HEK293T (cell line): ENCODE measurements around the gene R3HCC1L.
"Not testable (repeated sequence)": the region's sequence is repeated elsewhere in the genome, so short reads cannot be mapped to it uniquely, and the experiment has no call there.

Experiments
- CTCF ChIA-PET: fragments of 350-600 bp; formaldehyde crosslinking; extraction: SDS; loops from one replicate; lab custom pipeline; 2021; ENCODE audit warnings: antibody characterized with exemption, inconsistent platforms; lab: Yijun Ruan, JAX
- POLR2A ChIA-PET: fragments of 350-600 bp; formaldehyde crosslinking; extraction: SDS; loops from one replicate; lab custom pipeline; 2020; ENCODE audit warnings: antibody characterized with exemption, inconsistent platforms; lab: Yijun Ruan, JAX
- DNase-seq: peaks from one replicate; pipeline ENCODE4 v3.0.0; 2012; ENCODE audit warnings: mixed read lengths; ENCODE audit errors: extremely low spot score
- ARNT ChIP-seq: fragments of 450-650 bp; IDR thresholded peaks from 2 replicates; pipeline ENCODE4 v1.6.1; 2017; ENCODE audit warnings: mild to moderate bottlenecking
- BHLHE40 ChIP-seq: fragments of 450-650 bp; IDR thresholded peaks from 2 replicates; pipeline ENCODE4 v1.6.1; 2016; ENCODE audit warnings: mild to moderate bottlenecking, moderate library complexity, borderline replicate concordance
- CTBP1 ChIP-seq: fragments of 450-650 bp; IDR thresholded peaks from 2 replicates; pipeline ENCODE4 v1.6.1; 2016; ENCODE audit warnings: borderline replicate concordance
- ELF4 ChIP-seq: fragments of 450-650 bp; IDR thresholded peaks from 2 replicates; pipeline ENCODE4 v1.6.1; 2017; ENCODE audit warnings: antibody characterized with exemption
- FOXA1 ChIP-seq: fragments of 450-650 bp; IDR thresholded peaks from 2 replicates; pipeline ENCODE4 v1.6.1; 2016; ENCODE audit warnings: mild to moderate bottlenecking
- FOXK2 ChIP-seq: fragments of 450-650 bp; IDR thresholded peaks from 2 replicates; pipeline ENCODE4 v1.6.1; 2016; ENCODE audit warnings: mild to moderate bottlenecking
- FOXM1 ChIP-seq: fragments of 450-650 bp; IDR thresholded peaks from 2 replicates; pipeline ENCODE4 v1.6.1; 2017; ENCODE audit warnings: mild to moderate bottlenecking, borderline replicate concordance
- HDGF ChIP-seq: fragments of 450-650 bp; IDR thresholded peaks from 2 replicates; pipeline ENCODE4 v1.6.1; 2017; ENCODE audit warnings: antibody characterized with exemption, borderline replicate concordance
- L3MBTL2 ChIP-seq: fragments of 450-650 bp; conservative IDR thresholded peaks from 2 replicates; pipeline ENCODE4 v1.6.1; 2016; ENCODE audit warnings: mild to moderate bottlenecking
- LEF1 ChIP-seq: fragments of 450-650 bp; IDR thresholded peaks from 2 replicates; pipeline ENCODE4 v1.6.1; 2017; ENCODE audit warnings: mild to moderate bottlenecking, borderline replicate concordance
- NFRKB ChIP-seq: fragments of 450-650 bp; IDR thresholded peaks from 2 replicates; pipeline ENCODE4 v1.6.1; 2016; ENCODE audit warnings: mild to moderate bottlenecking, moderate library complexity
- SP1 ChIP-seq: fragments of 450-650 bp; IDR thresholded peaks from 2 replicates; pipeline ENCODE4 v1.6.1; 2017
- SUZ12 ChIP-seq: fragments of 450-650 bp; IDR thresholded peaks from 2 replicates; pipeline ENCODE4 v1.6.1; 2016; ENCODE audit warnings: mild to moderate bottlenecking
- TARDBP ChIP-seq: fragments of 450-650 bp; IDR thresholded peaks from 2 replicates; pipeline ENCODE4 v1.6.1; 2016
- ZNF384 ChIP-seq: fragments of 450-650 bp; IDR thresholded peaks from 2 replicates; pipeline ENCODE4 v1.6.1; 2016
- TF ChIP-seq, protein P1 (sequence below): fragments of 450-650 bp; IDR thresholded peaks from 2 replicates; pipeline ENCODE4 v1.6.1; 2016

Gene R3HCC1L

DNA sequence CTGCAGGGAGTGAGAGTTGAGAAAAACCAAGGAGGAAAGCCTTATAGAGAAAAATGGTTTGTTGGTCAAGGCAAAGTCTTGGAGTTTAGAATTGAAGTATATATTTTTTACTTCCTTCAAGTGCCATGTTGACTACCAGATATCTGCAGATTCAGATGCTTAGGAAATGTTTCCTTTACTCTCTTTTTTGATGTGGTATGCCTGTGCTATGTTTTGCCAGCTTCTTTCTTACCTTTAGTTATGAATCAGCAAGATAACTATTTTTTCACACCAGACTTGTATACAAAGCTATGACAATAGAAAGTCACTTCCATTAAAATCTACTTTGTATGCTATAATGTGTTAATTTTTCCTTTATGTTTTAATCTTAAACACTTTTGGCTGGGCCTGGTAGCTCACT is 3.6 kb downstream of the R3HCC1L start:
- DNase-seq: no peak
- CTCF ChIA-PET: interaction anchor here (0.7 kb wide), 1 partner anchor 30 kb away, joined by 3 read pairs; no protein-coding TSS in a partner anchor

DNA sequence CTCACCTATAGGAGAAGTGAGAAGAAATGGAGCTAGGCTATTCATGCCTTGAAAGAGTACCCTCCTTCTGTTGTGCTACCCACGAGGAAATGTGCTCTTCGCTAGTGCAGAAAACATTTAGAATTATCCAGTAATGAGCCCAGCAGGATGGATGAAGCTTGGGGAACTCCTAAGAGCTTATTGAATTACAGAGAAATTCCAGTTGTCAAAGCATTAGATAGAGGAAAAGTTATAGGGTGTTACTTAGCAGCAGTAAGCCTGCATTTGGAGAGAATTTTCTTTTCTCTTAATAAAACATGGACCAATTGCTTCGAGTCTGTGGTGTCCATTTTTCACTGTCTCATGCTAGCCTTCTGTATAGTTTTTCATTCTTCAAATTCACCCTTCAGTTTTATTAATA is 5.0 kb downstream of the R3HCC1L start:
- no peak for DNase-seq
- POLR2A ChIA-PET: no interaction called here
- CTCF ChIA-PET: interaction anchor here (0.8 kb wide), 1 partner anchor 111 kb away, joined by 3 read pairs; no protein-coding TSS in a partner anchor
- TF ChIP-seq FOXM1 (no peak), HDGF (no peak), CTBP1 (no peak), ZNF384 (no peak), ELF4 (no peak), NFRKB (no peak), FOXA1 (no peak), TARDBP (no peak), SUZ12 (no peak), LEF1 (no peak)
- TF ChIP-seq, protein P1, sequence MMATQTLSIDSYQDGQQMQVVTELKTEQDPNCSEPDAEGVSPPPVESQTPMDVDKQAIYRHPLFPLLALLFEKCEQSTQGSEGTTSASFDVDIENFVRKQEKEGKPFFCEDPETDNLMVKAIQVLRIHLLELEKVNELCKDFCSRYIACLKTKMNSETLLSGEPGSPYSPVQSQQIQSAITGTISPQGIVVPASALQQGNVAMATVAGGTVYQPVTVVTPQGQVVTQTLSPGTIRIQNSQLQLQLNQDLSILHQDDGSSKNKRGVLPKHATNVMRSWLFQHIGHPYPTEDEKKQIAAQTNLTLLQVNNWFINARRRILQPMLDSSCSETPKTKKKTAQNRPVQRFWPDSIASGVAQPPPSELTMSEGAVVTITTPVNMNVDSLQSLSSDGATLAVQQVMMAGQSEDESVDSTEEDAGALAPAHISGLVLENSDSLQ: no peak

More for the DNA sequence above, 3.6 kb downstream of the R3HCC1L start:
- POLR2A ChIA-PET: interaction anchor here (0.9 kb wide), 1 partner anchor 17 kb away, joined by 3 read pairs; no protein-coding TSS in a partner anchor
- TF ChIP-seq FOXM1 (no peak), BHLHE40 (no peak), LEF1 (no peak), FOXK2 (no peak), TARDBP (no peak), NFRKB (no peak)

DNA sequence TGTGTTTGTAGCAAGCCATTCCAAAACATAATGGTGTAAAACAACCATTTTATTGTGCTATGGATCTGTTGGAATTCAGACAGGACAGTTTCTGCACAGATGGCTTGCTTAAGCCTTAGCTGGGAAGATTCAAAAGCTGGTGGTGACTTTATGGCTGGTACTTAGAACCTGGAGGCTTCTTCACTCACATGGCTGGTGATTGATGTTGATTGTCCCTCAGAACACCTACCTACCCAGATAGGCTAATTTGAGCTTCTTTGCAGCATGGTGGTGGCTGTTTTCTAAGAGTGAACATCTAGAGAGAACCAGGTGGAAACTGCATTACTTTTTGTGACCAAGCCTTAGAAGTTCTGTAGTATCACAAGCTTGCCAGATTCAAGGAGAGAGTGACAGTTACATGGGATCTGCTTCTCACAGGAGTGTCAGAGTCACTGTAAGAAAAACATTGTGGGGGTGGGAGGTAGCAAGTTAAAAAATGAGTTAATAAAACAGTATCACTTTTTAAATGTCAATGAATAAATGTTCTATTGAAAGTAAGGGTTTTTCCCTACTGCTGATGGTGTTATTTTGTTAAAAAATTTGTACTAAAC is 7.1 kb downstream of the R3HCC1L start:
- ChIA-PET CTCF (interaction anchor here (0.6 to 0.8 kb wide), 3 partner anchors 40 to 250 kb away, joined by 3 read pairs; no protein-coding TSS in a partner anchor), POLR2A (interaction anchor here (2.6 kb wide), 1 partner anchor 7 kb away, joined by 11 read pairs; the partner anchor contains the start of gene R3HCC1L)
- no peak for TF ChIP-seq BHLHE40
- DNase-seq: no peak

DNA sequence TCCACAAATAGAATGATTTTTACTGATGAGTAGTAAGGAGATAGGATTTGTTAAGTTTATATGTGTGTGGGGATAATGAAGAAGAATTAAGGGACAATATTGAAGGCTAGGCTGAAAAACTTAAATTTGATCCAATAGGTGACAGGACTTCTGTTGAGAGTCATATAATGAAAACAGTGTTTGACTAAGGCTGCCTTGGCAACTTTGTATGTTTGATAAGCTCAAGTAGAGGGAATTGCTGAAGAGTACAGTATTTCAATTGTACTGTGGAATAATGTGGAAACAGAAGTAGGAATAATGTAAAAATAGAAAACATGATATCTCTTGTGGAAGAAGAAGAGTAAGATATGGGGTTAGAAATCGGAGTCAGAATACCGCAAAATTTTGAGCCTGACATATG is 10.5 kb downstream of the R3HCC1L start:
- no peak for DNase-seq
- POLR2A ChIA-PET: no interaction called here
- CTCF ChIA-PET: no interaction called here
- TF ChIP-seq BHLHE40 (no peak), NFRKB (no peak), HDGF (no peak), TARDBP (no peak), FOXM1 (no peak), CTBP1 (no peak), FOXK2 (no peak), FOXA1 (no peak), SUZ12 (no peak), ZNF384 (no peak), ELF4 (no peak), L3MBTL2 (no peak)

DNA sequence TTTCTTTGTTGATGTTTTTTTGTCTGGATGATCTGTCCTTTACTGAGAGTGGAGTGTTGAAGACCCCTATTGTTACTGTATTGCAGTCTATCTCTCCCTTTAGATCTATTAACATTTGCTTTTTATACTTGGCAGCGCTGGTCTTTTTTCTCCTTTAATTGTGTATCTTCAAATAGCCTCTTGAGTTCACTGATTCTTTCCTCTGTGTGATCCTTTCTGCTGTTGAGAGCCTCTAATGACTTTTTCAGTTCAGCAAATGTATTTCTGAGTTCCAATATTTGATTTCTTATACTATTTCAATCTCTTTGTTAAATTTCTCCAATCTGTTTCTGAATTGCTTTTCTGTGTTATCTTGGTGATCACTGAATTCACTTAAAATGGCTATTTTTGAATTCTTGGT is 15.4 kb downstream of the R3HCC1L start:
- TF ChIP-seq FOXA1 (no peak), HDGF (no peak), CTBP1 (no peak), NFRKB (no peak), ZNF384 (no peak), FOXM1 (no peak), FOXK2 (no peak), ELF4 (no peak), TARDBP (no peak), ARNT (no peak), BHLHE40 (no peak), LEF1 (no peak), SUZ12 (no peak), L3MBTL2 (no peak), SP1 (no peak)
- TF ChIP-seq, protein P1: no peak
- POLR2A ChIA-PET: no interaction called here
- no peak for DNase-seq
- CTCF ChIA-PET: no interaction called here

DNA sequence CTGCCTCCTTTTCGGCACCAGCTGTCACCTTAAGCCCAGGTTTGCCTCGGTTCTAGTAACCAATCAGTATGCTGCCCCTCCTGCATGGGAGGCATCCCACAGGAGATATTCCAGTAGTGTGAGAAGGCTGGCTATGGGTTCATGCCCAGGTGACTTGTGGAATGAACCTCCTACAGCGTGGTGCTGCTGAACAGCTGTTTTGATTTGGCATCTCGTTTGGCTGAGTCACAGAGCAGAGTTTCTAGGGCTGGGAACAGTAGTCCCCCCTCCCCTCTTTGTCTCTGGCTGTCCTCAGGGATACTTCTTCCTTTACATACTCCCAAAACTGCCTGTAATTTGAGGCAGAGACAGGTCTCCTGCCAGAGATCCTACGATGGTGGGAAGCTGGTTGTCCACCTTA is 16.1 kb downstream of the R3HCC1L start:
- POLR2A ChIA-PET: no interaction called here
- TF ChIP-seq SUZ12: no peak
- no peak for DNase-seq
- CTCF ChIA-PET: no interaction called here

DNA sequence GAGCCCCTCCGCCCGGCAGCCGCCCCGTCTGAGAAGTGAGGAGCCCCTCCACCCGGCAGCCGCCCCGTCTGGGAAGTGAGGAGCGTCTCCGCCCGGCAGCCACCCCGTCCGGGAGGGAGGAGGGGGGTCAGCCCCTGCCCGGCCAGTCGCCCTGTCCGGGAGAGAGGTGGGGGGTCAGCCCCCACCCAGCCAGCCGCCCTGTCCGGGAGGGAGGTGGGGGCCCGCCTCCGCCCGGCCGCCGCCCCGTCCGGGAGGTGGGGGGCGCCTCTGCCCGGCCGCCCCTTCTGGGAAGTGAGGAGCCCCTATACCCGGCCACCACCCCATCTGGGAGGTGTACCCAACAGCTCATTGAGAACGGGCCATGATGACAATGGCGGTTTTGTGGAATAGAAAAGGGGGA is 18.3 kb downstream of the R3HCC1L start:
- POLR2A ChIA-PET, DNase-seq, CTCF ChIA-PET: not testable (repeated sequence)
